SU-DHL-6 (cell line): ENCODE measurements around the gene DDX54.

Experiments used
- CTCF ChIP-seq: fragments of 200-600 bp; sonication (generic); IDR thresholded peaks from one replicate; pipeline ENCODE4 v1.5.1; 2017; ENCODE audit warnings: antibody characterized with exemption, mild to moderate bottlenecking, low read length, moderate library complexity; ENCODE audit not compliant: insufficient read depth, poor library complexity, severe bottlenecking
- EZH2phosphoT487 ChIP-seq: fragments of 200-600 bp; sonication (generic), shearing (Covaris generic); conservative IDR thresholded peaks from 2 replicates; pipeline ENCODE4 v1.6.1; 2018; ENCODE audit warnings: mild to moderate bottlenecking, antibody characterized with exemption, low read length, moderate library complexity, mixed read lengths

GRCh38 chr12:113203852-113204760 lies 18.8 kb upstream of the DDX54 start:
- TF ChIP-seq CTCF (no peak), EZH2phosphoT487 (no peak)
